Measurements from ENCODE around the gene TMEM8B. TPM values are rescaled to one million over a fixed set of nuclear protein-coding genes. Genes with fewer than 3 reads are reported as not detected.

Gene TMEM8B
- total and polyA plus RNA-seq, 9 of the 15 experiments (the other 6 are each of a cell fraction or from before 2014, with no cell fraction given): 0.01 to 2.2 (median 1.1) TPM

- H3K4me3 ChIP-seq: no peak overlapping the region
- no peak overlapping the region for H3K4me2 ChIP-seq (ENCODE audit: insufficient read depth, low read length)
- H3K9me1 ChIP-seq (ENCODE audit: control insufficient read depth, insufficient read depth, low read length): no peaks in the 10 kb centered on the region
- no peaks in the 10 kb centered on the region for H3K9me3 ChIP-seq (replicated peaks; ENCODE audit: control insufficient read depth, insufficient read depth, low read depth, low read length)
- H3K4me1 ChIP-seq (replicated peaks in 1 of 2; ENCODE audit: control insufficient read depth in 2 of 2, insufficient read depth in 2 of 2, low read length in 2 of 2): peaks cover 19 to 56% of the 10 kb centered on the region in 2 experiments; a peak in 4 of 5 replicates
- no peaks in the 10 kb centered on the region for H3K79me2 ChIP-seq (ENCODE audit: control insufficient read depth, insufficient read depth, low read length)
- H3K27ac ChIP-seq (ENCODE audit: extremely low read depth, low read depth, low read length): no peak overlapping the region
- H3K27me3 ChIP-seq (ENCODE audit: control insufficient read depth in 2 of 2, insufficient read depth in 2 of 2, low read length in 2 of 2): no peaks in the 10 kb centered on the region
- no peak overlapping the region for H2AFZ ChIP-seq (ENCODE audit: low read depth, low read length)
- H3K36me3 ChIP-seq (ENCODE audit: control insufficient read depth, insufficient read depth, low read length): no peaks in the 10 kb centered on the region
- TF ChIP-seq TAL1 (IDR thresholded peaks at IDR 0.05): no peak
- TF ChIP-seq MXD1 (CRISPR knock-in tag; IDR thresholded peaks at IDR 0.05; ENCODE audit: borderline replicate concordance, poor library complexity, severe bottlenecking): no peak
- TF ChIP-seq SNAPC5 (CRISPR knock-in tag; IDR thresholded peaks at IDR 0.05): no peak
- TF ChIP-seq PRDM10 (IDR thresholded peaks at IDR 0.05; ENCODE audit: partially characterized antibody): peak; percentile 19
- no peak for TF ChIP-seq RFX5 (IDR thresholded peaks at IDR 0.05; ENCODE audit: low read depth, low read length)
- peak in 1 of 3 experiments; percentile 11; a peak in 2 of 6 replicates for TF ChIP-seq CTCF (IDR thresholded peaks at IDR 0.05 in 2 of 3, conservative IDR thresholded peaks at IDR 0.05 in 1 of 3; ENCODE audit: insufficient read depth in 2 of 3, low read depth in 1 of 3, low read length in 3 of 3)
- no peak for TF ChIP-seq TFAP4 (CRISPR knock-in tag; IDR thresholded peaks at IDR 0.05; ENCODE audit: borderline replicate concordance)
- TF ChIP-seq SMARCB1 (IDR thresholded peaks at IDR 0.05; ENCODE audit: insufficient read length, low read depth): no peak
- TF ChIP-seq ESRRB (CRISPR knock-in tag; IDR thresholded peaks at IDR 0.05; ENCODE audit: borderline replicate concordance): no peak
- ATAC-seq (peak; percentile 20; the same call in 1 of the 3 replicates), FAIRE-seq (no peak), DNase-seq (ENCODE audit: extremely low read depth in 1 of 4, low spot score in 3 of 4) (no peak)
- ChIA-PET CTCF (ENCODE audit: low intra/inter-chr PET ratio) (interaction anchor here (0.5 to 0.8 kb wide), 3 partner anchors 26 to 154 kb away, joined by 3 read pairs; no protein-coding TSS in a partner anchor), POLR2A (no interaction called here)
- H4K20me1 ChIP-seq (replicated peaks; ENCODE audit: control insufficient read depth, insufficient read depth, low read length): no peaks in the 10 kb centered on the region
- BruUV-seq (replicated peaks): no TSS peak
- in situ Hi-C loops (cut with MboI) (no loop called here), intact Hi-C loops (cut with micrococcal nuclease) (no loop called here)
- H3K9ac ChIP-seq (ENCODE audit: insufficient read depth in 1 of 2, low read depth in 2 of 2, low read length in 2 of 2): peak overlapping the region in 1 of 2 experiments; percentile 9; a peak in 1 of 4 replicates
- 77% methylated on average over 19 of the region's 34 CpGs for WGBS (ENCODE audit: insufficient coverage, low coverage, missing lambda C conversion rate)
Measured at GRCh38 chr9:35909687-35910612, 80.9 kb downstream of the TMEM8B start.
